DND-41 (cell line): ENCODE data around the gene MAN1B1.
"Not testable (repeated sequence)": the region's sequence is repeated elsewhere in the genome, so short reads cannot be mapped to it uniquely, and the experiment has no call there.

ENCODE experiments used
- CTCF ChIP-seq: IDR thresholded peaks from 2 replicates; pipeline ENCODE4 v1.5.1; 2012; ENCODE audit warnings: borderline replicate concordance, low read length, moderate library complexity, mild to moderate bottlenecking; ENCODE audit not compliant: poor library complexity, severe bottlenecking; ENCODE audit errors: extremely low read depth
- EZH2 ChIP-seq: IDR thresholded peaks from 3 replicates; pipeline ENCODE4 v1.6.1; 2012; ENCODE audit warnings: borderline replicate concordance, low read depth, mild to moderate bottlenecking, moderate library complexity, low read length, inconsistent platforms; ENCODE audit not compliant: severe bottlenecking

DNA sequence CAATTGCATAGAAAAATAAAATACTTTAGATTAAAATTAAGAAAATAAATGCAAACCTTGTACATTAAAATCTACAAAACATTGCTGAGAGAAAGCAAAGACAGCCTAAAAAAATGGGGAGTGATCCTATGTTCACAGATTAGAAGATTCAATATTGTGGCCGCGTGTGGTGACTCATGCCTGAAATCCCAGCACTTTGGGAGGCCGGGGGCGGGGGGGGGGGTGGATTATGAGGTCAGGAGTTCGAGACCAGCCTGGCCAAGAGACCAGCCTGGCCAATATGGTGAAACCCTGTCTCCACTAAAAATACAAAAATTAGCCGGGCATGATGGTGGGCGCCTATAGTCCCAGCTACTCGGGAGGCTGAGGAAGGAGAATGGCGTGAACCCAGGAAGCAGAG, 48.4 kb downstream of the MAN1B1 start:
- not testable (repeated sequence) for TF ChIP-seq EZH2, CTCF
